ENCODE results near the gene VAC14.

VAC14 gene

DNA sequence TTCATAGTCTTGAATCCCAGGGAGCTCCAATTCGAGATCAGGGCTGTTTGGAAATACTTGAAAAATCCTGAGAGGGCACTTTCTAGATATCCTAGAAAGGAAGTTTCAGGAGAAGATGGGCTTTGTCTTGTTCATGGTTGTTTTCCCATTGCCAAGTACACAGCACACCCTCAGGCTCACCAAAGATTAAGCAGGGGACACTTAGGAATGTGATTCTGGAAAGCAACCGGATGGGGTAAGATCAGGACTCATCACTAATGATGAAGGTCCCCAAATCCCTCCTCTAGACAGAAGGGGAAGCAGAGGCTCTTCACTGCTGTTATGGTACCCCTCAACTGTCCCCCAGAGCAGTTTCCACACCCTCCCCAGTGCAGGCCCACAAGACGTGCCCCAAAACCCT lies 40.7 kb downstream of the VAC14 start:
- no peak for DNase-seq (ENCODE audit: low read depth)

DNA sequence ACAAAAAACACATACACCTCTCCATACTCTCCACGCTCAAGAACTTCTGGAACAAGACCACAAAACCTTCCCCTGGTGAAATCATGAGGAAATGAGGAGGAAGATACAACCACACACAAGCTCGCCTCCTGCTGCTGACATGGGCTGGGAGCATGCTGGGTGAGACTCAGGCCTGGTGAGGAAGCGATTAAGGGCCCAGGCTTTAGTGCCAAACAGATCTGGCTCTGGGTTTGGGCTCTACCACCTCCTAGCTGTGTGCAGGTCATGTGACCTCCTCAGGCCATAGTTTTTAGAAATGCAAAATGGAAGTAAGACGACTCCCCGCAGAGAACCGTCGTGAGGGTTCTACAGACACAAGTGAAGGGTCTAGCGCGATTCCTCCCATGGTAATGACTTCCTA lies 41.3 kb downstream of the VAC14 start:
- DNase-seq (ENCODE audit: low read depth): no peak

DNA sequence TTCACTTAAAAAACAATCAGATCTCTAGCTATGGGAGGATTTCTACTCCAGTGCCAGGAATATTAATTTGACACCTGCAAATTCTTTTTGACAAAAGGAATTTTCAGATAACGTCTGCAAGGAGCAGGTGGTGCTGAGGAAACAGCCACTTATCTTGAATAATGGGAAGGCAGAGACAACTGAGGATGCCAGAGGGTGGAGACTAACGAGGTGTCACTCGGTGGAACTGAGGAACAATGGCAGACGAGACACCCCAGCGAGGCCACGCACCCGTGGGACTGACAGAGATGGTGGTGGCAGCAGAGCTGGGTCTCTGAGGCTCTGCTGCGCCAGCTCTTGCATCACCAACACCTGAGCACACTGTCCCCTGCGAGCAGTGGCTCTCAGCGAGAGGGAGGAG lies 42.2 kb downstream of the VAC14 start:
- no peak for DNase-seq (ENCODE audit: low read depth)

DNA sequence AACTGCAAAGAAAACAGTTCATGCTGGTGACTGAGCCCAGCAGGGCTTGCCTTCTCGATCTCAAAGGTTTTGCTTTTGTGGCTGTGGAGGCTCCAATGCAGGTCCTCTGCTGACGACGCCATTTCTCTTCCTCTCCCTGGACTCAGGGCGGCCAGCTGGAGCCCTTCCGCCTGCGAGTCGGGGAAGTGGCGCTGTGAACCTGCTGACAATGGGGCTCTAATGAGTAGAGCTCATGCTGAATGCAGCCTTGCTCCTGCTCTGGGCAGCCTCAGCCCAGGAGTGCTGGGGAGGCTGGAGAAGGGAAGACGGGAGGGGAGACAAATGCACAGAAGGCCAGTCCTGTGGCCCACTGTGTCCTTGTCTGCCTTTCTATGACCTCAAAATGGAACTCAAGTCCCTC lies 43.8 kb downstream of the VAC14 start:
- DNase-seq (ENCODE audit: low read depth): no peak

DNA sequence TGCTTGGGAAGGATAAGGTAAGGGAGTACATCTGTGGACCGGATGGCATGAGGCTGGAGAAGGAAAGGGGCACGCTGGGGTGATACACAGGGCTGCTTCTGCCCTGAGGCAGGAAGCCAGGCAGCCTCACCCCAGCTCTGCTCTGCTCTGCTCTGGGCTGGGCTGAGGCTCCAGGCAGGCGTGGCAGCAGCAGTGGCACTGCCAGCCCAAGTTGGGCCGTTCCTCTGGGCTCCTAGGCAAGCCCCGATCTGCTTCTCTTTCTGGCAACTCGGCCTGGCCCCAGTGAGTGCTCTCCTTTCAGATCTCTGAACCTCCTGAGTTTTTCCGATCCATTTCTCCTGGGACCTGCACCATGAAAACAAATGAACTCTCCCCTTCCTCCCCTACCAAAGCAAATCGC lies 44.9 kb downstream of the VAC14 start:
- DNase-seq (ENCODE audit: low read depth): no peak

DNA sequence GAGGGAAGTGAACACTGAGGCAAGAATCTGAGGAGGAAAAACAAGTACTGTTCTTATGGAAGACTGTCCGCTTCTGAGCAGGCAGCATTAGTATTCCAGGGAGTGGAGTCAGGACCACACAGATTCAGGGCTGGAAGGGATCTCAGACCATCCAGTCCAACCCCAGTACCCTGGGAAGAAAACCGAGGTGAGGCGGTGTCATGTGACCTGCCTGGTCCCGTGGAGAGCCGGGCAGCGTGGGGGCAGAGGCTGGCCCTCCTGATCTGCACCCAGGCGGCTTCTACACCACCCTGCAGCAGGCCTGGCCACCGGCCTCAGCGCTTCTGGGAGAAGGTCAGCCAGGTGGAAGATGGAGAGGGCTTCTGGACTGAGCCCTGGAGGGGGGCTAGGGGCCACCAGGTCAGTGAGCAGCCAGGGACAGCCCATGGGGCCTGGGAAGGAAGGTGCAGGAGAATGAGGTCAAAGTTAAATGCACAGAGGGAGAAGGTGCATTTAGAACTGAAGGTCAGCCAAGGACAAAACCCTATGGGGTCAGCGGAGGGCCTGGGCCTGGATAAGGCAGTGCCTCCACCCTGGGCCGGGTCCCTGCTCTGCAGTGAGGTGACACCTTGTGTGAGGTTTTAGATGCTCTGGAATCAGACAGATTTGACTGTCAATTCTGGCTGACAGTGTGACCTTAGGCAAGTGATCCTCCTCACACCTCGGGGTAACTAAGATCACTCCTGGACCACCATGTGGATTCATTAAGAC lies 45.9 kb downstream of the VAC14 start:
- no peak for DNase-seq (ENCODE audit: low read depth)

DNA sequence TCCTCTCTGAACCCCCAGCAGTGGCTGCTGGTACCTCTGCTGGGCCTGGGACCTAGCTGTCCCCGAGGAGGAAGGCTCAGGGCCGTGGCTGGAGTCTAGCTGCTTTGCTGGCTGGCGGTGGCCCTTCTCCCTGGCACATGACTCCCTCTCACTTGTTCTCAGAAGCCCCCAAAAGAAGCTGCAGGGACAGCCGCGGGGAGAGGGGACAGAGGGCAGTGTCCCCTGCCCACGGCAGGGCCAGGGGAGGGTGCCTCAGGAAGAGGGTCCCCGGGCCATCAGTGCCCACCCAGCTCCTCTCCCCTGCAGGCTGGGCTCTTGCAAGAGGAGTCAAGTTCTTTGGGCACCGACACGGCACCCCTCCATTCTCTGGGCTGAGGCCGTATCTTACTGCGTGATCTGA lies 46.6 kb downstream of the VAC14 start:
- no peak for DNase-seq (ENCODE audit: low read depth)

DNA sequence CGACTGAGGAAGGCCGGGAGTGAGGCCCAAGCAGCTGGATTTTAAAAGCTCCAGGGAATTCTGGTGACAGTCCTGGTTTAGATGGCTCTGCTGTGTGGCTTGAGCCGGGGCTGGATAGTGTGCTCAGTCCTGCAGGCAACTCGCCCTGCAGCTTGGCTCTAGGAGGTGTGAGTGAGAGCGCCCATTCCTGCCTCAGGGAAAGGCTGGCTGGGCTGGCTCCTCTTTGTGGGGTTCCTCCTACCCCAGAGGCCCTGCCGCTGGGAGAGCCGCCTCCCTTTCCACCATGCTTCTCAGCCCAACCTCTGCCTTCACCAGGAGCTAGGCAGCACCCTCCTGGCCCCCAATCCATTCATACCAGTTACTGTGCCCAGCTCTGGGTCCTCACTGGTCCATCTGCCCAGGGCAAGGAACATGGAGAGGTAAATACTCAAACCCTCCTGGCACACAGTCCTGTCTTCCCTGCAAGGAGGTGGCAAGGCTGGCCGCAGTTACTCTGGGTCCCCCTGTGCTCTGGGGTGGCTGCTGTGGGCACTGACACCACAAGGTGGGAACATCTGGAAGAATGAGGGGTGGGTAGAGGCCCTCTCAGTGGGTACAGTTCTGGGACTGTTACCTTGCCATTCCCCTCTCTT lies 47.1 kb downstream of the VAC14 start:
- no peak for DNase-seq (ENCODE audit: low read depth)

DNA sequence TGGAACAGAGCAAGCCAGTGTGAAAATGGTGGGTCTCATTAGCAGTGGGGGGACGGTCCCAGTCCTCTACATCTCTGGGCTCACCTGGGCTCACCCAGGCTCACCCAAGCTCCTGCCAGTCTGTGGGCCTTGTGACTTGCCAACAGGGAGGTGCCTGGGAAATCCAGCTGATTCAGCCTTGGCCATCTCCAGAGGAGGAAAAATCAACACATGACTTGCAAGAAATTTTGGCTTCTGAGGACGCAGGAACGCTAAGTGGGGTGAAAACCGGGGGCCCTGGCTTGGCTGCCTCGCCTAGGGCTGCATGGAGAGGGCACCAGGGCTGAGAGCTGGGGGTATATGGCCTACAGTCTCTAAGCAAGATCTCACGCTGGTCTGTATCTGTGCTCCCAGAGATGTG lies 47.7 kb downstream of the VAC14 start:
- no peak for DNase-seq (ENCODE audit: low read depth)

DNA sequence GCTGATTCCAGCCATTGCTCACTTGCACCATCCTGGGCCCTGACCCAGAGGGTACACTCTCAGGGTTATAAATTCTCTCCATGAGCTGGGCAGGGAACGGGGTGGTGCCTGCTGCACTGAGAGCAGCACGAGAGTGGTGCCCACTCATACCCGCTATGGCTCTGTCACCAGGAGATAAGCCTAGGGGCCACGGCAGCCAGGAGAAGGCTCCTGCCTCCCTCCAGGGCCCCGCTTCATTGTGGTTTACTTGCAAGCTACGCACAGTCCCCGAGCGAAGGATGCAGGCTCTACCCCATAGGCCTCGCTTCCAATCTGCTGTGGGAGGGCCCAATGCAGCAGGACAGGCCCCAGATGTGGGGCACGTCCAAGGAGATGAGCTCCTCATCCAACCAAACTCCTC lies 48.5 kb downstream of the VAC14 start:
- no peak for DNase-seq (ENCODE audit: low read depth)

DNA sequence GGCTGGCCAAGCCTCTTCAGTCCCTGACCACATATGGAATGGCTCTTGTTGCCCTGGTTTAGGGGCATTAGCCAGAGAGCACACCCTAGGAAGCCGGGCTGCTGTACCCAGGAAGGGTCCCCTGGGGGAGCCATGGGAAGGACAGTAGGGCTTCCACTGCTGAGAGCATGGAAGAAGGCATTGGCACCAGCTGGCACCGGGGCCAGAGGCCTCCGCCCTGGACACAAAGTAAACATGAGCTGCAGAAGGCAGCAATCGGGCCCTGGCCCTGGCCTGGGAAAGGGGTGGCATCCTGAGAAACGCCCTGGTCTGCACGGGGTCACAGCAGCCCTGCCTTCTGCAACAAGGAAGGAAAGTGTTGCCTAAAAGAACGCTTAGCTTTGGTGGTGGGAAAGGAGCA lies 49.4 kb downstream of the VAC14 start:
- DNase-seq (ENCODE audit: low read depth): no peak

DNA sequence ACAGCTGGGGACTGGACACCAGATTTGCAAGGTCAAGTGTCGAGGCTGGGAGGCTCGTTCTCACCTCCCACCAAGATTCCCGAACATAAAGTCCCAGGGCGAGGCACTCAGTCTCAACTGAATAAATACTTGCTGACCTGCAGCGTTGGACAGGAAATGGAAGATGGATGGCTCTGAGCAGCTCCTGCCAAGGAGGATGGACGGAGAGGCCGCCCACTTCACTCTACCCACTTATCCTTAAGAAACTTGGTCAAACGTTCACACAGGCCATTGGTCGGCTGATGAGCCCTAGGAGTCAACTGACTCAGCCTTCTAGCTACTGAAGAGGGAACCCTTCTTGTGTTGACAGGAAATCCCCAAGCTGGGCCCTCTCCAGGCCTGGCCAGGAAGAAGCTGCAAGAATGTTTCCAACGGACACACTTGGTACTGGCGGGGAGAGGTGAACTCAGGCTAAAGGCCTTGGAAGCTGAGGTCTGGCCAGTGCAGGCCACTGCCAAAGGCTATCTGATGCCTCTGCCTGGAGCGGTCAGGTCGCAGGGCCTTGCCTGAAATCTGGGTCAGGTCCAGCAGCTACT lies 50.0 kb downstream of the VAC14 start:
- DNase-seq (ENCODE audit: low read depth): peak; percentile 98

DNA sequence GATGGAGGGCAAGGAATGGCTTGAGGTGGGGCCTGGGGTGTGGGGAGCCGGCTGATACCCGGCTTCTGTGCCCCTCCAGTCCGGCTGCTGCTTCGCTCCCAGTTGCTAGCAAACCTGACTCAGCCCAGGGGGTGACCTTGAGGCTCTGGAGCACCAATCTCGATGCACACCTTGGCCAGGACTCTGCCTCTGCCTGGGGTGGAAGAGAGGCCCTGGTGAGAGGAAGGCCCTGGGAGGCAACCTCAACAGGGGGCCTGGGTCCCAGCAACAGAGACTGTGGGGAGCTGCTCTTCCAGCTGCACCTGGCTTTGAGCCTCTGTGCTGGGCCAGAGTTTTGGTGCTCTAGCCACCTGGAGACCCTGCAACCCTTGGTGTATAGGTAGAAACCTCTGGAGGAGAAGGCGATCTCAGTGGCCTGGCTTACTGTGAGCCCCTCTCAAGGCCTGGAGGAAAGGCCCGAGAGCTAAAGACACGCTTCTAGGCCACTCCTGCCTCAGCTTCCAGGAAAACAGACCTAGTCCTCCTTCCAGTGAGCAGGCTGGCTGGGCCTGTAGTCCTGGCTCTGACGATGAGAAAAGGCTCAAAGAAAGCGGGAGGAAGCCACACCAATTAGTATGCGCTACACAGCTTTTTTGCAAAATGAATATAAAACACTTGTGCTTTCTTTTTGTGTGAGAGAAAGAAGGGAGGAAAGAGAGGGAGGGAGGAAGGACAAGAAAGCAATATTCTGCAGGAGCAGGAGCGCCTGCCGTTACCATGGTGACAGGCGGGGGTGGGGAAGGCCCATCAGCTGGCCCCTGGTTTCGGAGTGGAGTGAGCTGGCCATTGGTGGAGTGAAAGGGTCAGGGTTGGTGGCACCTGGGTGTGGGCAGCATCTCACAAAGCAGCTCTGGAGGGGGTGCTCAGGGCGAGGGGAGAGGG lies 51.0 kb downstream of the VAC14 start:
- DNase-seq (ENCODE audit: low read depth): no peak

DNA sequence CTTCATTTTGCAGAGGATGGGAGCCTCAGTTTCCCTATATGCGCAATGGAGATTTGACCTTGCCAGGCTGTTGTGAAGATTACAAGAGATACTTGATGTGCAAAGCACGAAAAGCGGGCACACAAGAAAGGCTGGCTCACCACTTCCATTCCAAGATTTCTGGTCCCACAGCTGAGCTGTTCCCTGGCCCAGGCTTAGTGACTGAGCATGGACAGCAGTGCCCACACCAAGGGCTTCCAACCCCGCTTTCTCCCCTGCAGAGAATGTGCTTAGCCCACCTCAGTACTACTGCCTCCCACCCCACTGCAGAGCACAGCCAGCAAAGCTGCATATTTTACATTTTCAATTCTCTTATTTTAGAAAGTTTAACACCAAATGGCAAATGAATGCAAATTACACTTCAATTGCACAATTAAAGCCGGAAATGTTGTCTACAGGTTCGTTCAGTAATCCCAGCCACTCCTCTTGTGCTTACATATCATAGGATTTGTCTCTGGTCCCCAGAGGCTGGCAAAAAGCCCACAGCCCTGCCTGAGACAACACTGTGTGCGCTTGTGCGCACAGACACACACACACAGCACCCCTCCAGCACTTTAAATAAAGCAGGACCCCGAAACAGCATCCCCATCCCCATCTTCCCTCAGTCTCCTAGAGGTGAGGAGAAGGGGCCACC lies 51.8 kb downstream of the VAC14 start:
- no peak for DNase-seq (ENCODE audit: low read depth)

DNA sequence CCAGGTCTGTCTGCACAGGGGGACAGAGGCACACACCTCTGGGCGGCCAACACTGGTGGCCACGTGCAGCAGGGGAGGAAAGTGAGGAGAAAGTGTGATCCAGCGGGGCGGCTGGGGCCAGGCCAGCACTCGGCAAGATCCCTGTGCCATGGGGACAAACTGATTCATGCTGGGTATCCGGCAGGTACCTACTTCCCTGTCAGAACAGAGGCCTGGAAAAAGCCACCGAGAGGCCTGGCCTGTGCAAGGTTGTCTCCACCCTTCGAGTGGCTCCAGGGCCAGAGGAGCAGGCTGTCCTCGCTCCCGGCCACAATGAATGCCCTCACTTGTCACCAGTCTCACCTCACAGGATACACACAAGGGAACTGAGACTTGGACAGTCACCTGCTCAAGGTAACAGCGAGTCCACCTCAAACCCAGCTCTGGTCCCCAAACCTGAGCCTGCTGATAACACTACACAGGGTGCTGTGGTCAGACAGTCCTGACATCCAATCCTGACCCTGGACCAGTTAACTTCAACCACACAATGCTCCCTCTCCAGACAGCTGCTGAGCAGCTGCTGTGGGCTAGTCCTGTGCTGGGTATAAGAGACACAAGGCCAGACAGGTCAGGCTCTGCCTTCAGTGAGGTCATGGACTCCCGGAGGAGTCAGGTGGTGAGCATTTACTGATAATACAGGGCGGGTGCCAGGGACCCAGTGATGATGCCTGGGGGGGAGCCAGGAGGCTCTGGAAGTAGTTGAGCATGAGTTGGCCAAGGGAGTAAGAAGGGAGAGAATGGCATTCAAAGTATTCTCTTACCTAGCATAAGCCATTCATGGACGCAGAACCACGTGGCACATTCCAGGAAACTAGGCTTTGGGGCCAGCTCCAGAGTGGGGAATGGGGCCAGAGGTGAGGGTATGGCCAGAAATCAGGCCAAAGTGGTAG lies 53.0 kb downstream of the VAC14 start:
- DNase-seq (ENCODE audit: low read depth): no peak

DNA sequence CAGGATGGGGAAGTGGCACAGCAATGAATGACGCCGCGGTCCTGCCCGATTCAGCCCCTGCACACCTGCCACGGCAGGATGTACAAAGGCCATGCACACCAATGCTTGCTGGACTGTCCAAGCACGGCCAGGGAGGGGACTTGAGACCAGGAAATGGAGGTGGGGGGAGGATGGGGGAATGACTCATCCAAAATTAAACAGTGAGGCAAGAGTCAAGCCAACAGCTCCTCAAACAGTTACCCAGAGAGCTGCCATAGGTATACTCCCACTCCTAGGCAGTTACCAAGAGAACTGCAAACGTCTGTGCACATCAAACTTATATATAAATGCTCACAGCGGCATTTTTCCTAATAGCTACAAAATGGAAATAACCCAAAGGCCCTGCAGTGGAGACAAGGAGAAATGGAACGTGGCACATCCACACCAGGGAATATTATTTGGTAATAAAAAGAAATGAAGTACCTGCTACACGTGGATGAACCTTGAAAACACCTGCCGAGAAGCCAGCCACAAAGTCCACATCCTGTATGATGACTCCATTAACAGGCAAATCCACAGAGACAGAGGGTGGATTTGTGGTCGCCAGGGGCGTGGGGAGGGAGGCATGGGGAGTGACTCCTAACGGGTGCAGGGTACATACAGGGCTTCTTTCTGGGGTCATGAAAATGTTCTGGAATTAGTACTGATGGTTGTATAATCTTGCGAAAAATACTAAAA lies 54.1 kb downstream of the VAC14 start:
- peak; percentile 91 for DNase-seq (ENCODE audit: low read depth)

DNA sequence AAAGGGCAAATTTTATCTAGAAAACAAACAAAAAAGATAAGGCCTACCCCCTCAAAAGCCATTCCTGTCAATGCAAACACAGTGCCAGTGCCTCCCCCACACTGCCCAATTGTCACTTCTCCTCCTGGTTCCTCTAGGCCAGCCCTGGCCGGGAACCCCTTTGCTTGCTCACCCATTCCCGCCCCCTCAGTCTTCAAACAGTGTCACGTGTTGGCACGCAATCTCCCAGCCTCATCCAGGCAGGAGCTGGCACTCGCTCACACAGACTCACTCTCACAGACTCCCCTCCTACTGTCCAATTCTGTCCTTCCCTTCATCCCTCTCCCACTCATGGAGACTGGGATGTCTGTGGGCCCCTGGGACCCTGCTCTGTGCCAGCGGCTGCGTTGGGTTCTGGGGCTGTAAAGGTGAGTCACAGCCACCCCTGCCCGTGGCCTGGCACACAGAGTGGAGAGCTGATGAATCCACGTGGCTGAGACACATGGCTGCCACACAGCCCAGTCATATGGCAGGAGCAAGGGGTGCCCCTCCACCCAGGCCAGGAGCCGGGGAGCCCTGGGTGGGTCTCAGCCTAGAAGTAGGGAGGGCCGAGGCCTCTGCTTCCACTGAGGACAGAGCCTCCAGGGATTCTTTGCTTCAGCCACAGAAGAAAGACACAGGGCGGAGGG lies 54.8 kb downstream of the VAC14 start:
- DNase-seq (ENCODE audit: low read depth): peak; percentile 79

DNA sequence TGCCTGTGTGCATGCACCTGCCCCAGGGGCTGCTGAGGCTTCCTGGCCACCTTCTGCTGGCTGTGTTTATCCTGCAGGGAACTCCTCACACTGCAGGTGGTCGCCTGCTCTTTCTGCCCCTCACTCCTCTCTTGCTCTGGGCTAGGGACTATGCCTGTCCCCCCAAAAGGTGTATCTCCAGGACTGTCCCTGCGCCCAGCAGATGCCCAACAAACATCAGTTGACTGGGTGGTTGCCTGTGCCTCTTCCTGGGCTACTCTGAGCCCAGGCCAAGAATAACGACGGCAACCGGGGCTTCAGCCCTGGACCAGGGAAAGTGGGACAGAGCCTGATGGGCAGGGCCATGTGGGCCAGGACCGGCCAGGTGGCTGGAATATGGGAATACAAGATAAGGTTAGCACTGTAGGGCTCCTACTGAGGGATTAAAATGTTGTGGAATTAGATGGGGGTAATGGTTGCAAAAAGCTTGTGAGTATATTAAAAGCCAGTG lies 55.4 kb downstream of the VAC14 start:
- DNase-seq (ENCODE audit: low read depth): no peak

DNA sequence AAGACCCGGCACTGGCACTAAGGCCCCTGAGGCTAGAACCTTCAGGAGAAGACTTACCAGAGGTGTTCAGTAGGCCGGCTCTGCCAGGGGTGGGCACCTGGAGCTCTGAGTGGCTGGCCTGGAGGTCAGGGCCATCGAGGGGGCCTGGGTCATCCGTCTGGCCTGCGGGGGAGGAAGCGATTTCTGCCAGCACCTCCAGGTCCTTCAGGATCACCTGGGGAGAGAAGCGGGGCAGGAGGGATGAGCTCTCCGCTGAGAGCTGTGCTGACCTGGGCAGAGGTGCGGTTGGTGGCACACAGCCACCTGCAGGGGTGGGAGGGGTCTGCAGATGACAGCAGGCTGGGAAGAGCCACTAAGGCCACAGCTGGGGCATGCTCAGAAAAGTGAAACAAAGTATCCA lies 56.6 kb downstream of the VAC14 start:
- DNase-seq (ENCODE audit: low read depth): no peak

DNA sequence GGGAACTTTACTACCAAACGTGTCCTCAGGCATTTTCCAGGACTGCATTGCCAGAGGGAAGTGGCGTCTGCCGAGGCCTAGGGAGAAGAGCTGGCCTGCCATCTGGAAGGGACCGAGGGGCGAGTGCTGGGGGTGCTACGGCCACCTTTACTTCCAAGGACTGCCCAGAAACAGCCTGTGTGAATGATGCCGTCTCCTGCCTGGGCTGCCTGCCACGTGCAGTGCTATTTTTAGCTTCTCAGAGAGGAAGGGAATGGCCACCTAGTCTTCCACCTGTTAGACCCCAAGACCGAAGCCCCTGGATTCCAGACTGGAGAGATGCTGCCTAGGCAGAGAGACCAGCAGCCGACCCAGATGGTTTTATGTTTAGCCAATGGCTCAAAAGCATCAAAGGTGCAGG lies 57.2 kb downstream of the VAC14 start:
- DNase-seq (ENCODE audit: low read depth): no peak
